IMR-90 (cell line): Measurements from ENCODE around the gene ACTC1. TPM values are rescaled to one million over a fixed set of nuclear protein-coding genes. Genes with fewer than 3 reads are reported as not detected.
A peak's percentile ranks its signal among the peaks of the same experiment; 100 is the strongest.

Experiments used
- ATAC-seq: fragments of 200-7000 bp; cut with Tn5 transposase; 2 replicates; pipeline ENCODE4 v1.9.1; 2020; ENCODE audit warnings: low read depth, mild to moderate bottlenecking, moderate library complexity
- BruUV-seq: library from RNA; stranded (reverse); fragments of 400-500 nt; replicated peaks from 2 replicates; lab custom pipeline; 2021; lab: Mats Ljungman, UMichigan
- CTCF ChIA-PET: fragments of 300-600 bp; formaldehyde crosslinking; extraction: SDS; loops from one replicate; lab custom pipeline; 2021; ENCODE audit warnings: antibody characterized with exemption; lab: Yijun Ruan, JAX
- POLR2A ChIA-PET: fragments of 300-600 bp; sonication (Branson Sonifier 250); formaldehyde crosslinking; loops from one replicate; lab custom pipeline; 2022; ENCODE audit warnings: antibody characterized with exemption; ENCODE audit not compliant: unreplicated experiment; lab: Charles Lee
- DNase-seq: peaks from one replicate; pipeline ENCODE4 v3.0.0; 2013
- H2AFZ ChIP-seq: replicated peaks from 2 replicates; pipeline ENCODE3; 2013; ENCODE audit warnings: low read length, mild to moderate bottlenecking; ENCODE audit not compliant: poor library complexity
- H2AK5ac ChIP-seq: 2 replicates; pipeline ENCODE4 v1.6.1; 2013; ENCODE audit warnings: low read depth, low read length, inconsistent platforms
- H2AK9ac ChIP-seq: replicated peaks from 2 replicates; pipeline ENCODE3; 2013; ENCODE audit warnings: mild to moderate bottlenecking, low read depth, low read length, moderate library complexity; ENCODE audit not compliant: poor library complexity
- H2BK120ac ChIP-seq: 2 replicates; pipeline ENCODE4 v1.6.1; 2013; ENCODE audit warnings: low read depth, low read length, inconsistent platforms
- H2BK15ac ChIP-seq: 3 replicates; pipeline ENCODE4 v1.6.1; 2013; ENCODE audit warnings: low read depth, low read length, inconsistent platforms
- H2BK20ac ChIP-seq: 2 replicates; pipeline ENCODE4 v1.6.1; 2013; ENCODE audit warnings: low read depth, mild to moderate bottlenecking, inconsistent platforms, low read length, moderate library complexity
- H2BK5ac ChIP-seq: 2 replicates; pipeline ENCODE4 v1.6.1; 2013; ENCODE audit warnings: mild to moderate bottlenecking, low read depth, low read length, inconsistent platforms; ENCODE audit not compliant: poor library complexity, severe bottlenecking
- H3K14ac ChIP-seq: replicated peaks from 2 replicates; pipeline ENCODE4 v1.6.1; 2013; ENCODE audit warnings: low read depth, low read length, inconsistent platforms
- H3K18ac ChIP-seq: 2 replicates; pipeline ENCODE4 v1.6.1; 2013; ENCODE audit warnings: low read depth, low read length, control low read depth
- H3K23ac ChIP-seq: 2 replicates; pipeline ENCODE4 v1.6.1; 2013; ENCODE audit warnings: low read depth, low read length, inconsistent platforms
- H3K27ac ChIP-seq: 2 replicates; pipeline ENCODE4 v1.5.1; 2013; ENCODE audit warnings: mild to moderate bottlenecking, control low read depth, low read length; ENCODE audit not compliant: insufficient read depth
- H3K27me3 ChIP-seq: 2 replicates; pipeline ENCODE4 v1.6.1; 2013; ENCODE audit warnings: low read length; ENCODE audit not compliant: control insufficient read depth, insufficient read depth
- H3K36me3 ChIP-seq: 2 replicates; pipeline ENCODE4 v1.6.1; 2013; ENCODE audit warnings: low read length, mixed read lengths; ENCODE audit not compliant: control insufficient read depth, insufficient read depth
- H3K4ac ChIP-seq: 2 replicates; pipeline ENCODE4 v1.6.1; 2013; ENCODE audit warnings: low read depth, low read length, inconsistent platforms
- H3K4me1 ChIP-seq: 2 replicates; pipeline ENCODE4 v1.6.1; 2013; ENCODE audit warnings: low read length, mixed read lengths; ENCODE audit not compliant: control insufficient read depth, insufficient read depth
- H3K4me2 ChIP-seq: 2 replicates; pipeline ENCODE4 v1.6.1; 2013; ENCODE audit warnings: low read depth, mild to moderate bottlenecking, control low read depth, low read length, moderate library complexity
- H3K4me3 ChIP-seq: 2 replicates; pipeline ENCODE4 v1.5.1; 2013; ENCODE audit warnings: low read depth, mild to moderate bottlenecking, control low read depth, low read length, moderate library complexity; ENCODE audit not compliant: insufficient read depth
- H3K56ac ChIP-seq: 2 replicates; pipeline ENCODE4 v1.6.1; 2013; ENCODE audit warnings: low read length, inconsistent platforms; ENCODE audit not compliant: insufficient read depth; ENCODE audit errors: extremely low read depth
- H3K79me1 ChIP-seq, 2 experiments: 2 replicates each; pipeline ENCODE4 v1.6.1; 2013; ENCODE audit warnings: low read length in 2 of 2, inconsistent platforms in 1 of 2, low read depth in 1 of 2
- H3K9ac ChIP-seq: 2 replicates; pipeline ENCODE4 v1.6.1; 2013; ENCODE audit warnings: low read depth, low read length, control low read depth
- H3K9me1 ChIP-seq: 2 replicates; pipeline ENCODE4 v1.6.1; 2013; ENCODE audit warnings: low read length, inconsistent platforms; ENCODE audit not compliant: insufficient read depth
- H3K9me3 ChIP-seq: 2 replicates; pipeline ENCODE4 v1.6.1; 2013; ENCODE audit warnings: low read length; ENCODE audit not compliant: control insufficient read depth, insufficient read depth
- H4K20me1 ChIP-seq: 2 replicates; pipeline ENCODE4 v1.6.1; 2013; ENCODE audit warnings: low read length, inconsistent platforms; ENCODE audit not compliant: insufficient read depth
- H4K5ac ChIP-seq: 2 replicates; pipeline ENCODE4 v1.6.1; 2013; ENCODE audit warnings: mild to moderate bottlenecking, low read depth, low read length, control low read depth
- H4K8ac ChIP-seq, 2 experiments: 2 replicates each; pipeline ENCODE4 v1.6.1; 2013; ENCODE audit warnings: low read depth in 2 of 2, low read length in 2 of 2, control low read depth in 1 of 2, inconsistent platforms in 1 of 2
- H4K91ac ChIP-seq: 2 replicates; pipeline ENCODE4 v1.6.1; 2013; ENCODE audit warnings: low read depth, low read length, inconsistent platforms; ENCODE audit not compliant: insufficient read depth
- CEBPB ChIP-seq: IDR thresholded peaks from 2 replicates; pipeline ENCODE4 v1.6.1; 2012; ENCODE audit warnings: low read depth, low read length, improper control_type of control experiment
- CTCF ChIP-seq: conservative IDR thresholded peaks from 2 replicates; pipeline ENCODE4 v1.5.1; 2012; ENCODE audit warnings: mild to moderate bottlenecking, low read depth, low read length, improper control_type of control experiment
- FOS ChIP-seq: fragments of 150-350 bp; IDR thresholded peaks from 2 replicates; pipeline ENCODE4 v1.6.1; 2016; ENCODE audit warnings: low read depth, low read length
- MAFK ChIP-seq: IDR thresholded peaks from 2 replicates; pipeline ENCODE4 v1.6.1; 2012; ENCODE audit warnings: low read depth, low read length, improper control_type of control experiment
- MAZ ChIP-seq: IDR thresholded peaks from 2 replicates; pipeline ENCODE4 v1.6.1; 2012; ENCODE audit warnings: low read depth, mild to moderate bottlenecking, low read length, improper control_type of control experiment, moderate library complexity, borderline replicate concordance
- NFE2L2 ChIP-seq: fragments of 150-350 bp; IDR thresholded peaks from 2 replicates; pipeline ENCODE4 v1.6.1; 2016; ENCODE audit warnings: low read depth, mild to moderate bottlenecking, low read length
- RCOR1 ChIP-seq: IDR thresholded peaks from 2 replicates; pipeline ENCODE4 v1.6.1; 2012; ENCODE audit warnings: mild to moderate bottlenecking, low read length, improper control_type of control experiment; ENCODE audit not compliant: insufficient replicate concordance
- SMC3 ChIP-seq: fragments of 150-350 bp; IDR thresholded peaks from 2 replicates; pipeline ENCODE4 v1.6.1; 2016; ENCODE audit warnings: low read depth, mild to moderate bottlenecking, antibody characterized with exemption, low read length, moderate library complexity
- USF2 ChIP-seq: fragments of 150-350 bp; IDR thresholded peaks from 2 replicates; pipeline ENCODE4 v1.6.1; 2017; ENCODE audit warnings: mild to moderate bottlenecking, antibody characterized with exemption, low read length, low read depth
- WGBS, 2 experiments: methylation state at CpG; one replicate each; pipeline versions ENCODE4 v1.1.5 to v1.1.7; 2013; ENCODE audit warnings: missing lambda C conversion rate in 2 of 2; ENCODE audit not compliant: insufficient read length in 1 of 2; ENCODE audit errors: extremely low coverage in 2 of 2; 5-methylcytosine and 5-hydroxymethylcytosine counted together
- dilution Hi-C: fragments of 300-500 bp; cut with HindIII; formaldehyde crosslinking; loops from one replicate; pipeline ENCODE4 v1.14.3; 2018; ENCODE audit warnings: low sequenced_read_pairs; ENCODE audit not compliant: unreplicated experiment
- in situ Hi-C: fragments of 300-500 bp; cut with MboI; formaldehyde crosslinking; loops from 3 replicates; pipeline ENCODE4 v1.14.3; 2019; ENCODE audit warnings: low sequenced_read_pairs, inconsistent platforms, mixed read lengths
- intact Hi-C: fragments of 100-400 bp; cut with micrococcal nuclease; formaldehyde crosslinking; loops from 2 replicates; pipeline ENCODE4 v1.10.0; 2022
- polyA plus RNA-seq, 3 experiments: library from polyadenylated mRNA; depleted of rRNA; stranded (reverse); fragments of >200 nt; gene quantifications; 2 replicates each; pipeline ENCODE4 v1.2.3, GENCODE V29; 2012; ENCODE audit warnings: low replicate concordance in 1 of 3
- total RNA-seq: library from RNA; depleted of rRNA; stranded (reverse); fragments of >200 nt; gene quantifications from 2 replicates; pipeline ENCODE4 v1.2.3, GENCODE V29; 2012

Gene ACTC1
- total and polyA plus RNA-seq, 2 of the 4 experiments (the other 2 are of a cell fraction), result 1.1 to 2.8 TPM

- no peaks in the 10 kb centered on the region for H3K36me3 ChIP-seq
- no peak overlapping the region for H3K23ac ChIP-seq
- no peak overlapping the region for H3K27ac ChIP-seq
- H3K4me2 ChIP-seq, result peak overlapping the region; percentile 35; the same call in 1 of the 2 replicates
- TF ChIP-seq CTCF (no peak), FOS (no peak), NFE2L2 (no peak), SMC3 (no peak), MAFK (no peak), RCOR1 (no peak), MAZ (no peak), CEBPB (no peak), USF2 (no peak)
- H3K4ac ChIP-seq, result no peak overlapping the region
- dilution Hi-C loops (no loop called here), in situ Hi-C loops (no loop called here), intact Hi-C loops (no loop called here)
- CTCF ChIA-PET, result no interaction called here
- no peaks in the 10 kb centered on the region for H4K20me1 ChIP-seq
- no peak overlapping the region for H2BK5ac ChIP-seq
- no peak overlapping the region for H2BK20ac ChIP-seq
- H4K91ac ChIP-seq, result no peak overlapping the region
- no peak overlapping the region for H4K5ac ChIP-seq
- no TSS peak for BruUV-seq
- H3K27me3 ChIP-seq, result peaks cover 47% of the 10 kb centered on the region
- no peak overlapping the region for H2BK15ac ChIP-seq
- no peak overlapping the region for H4K8ac ChIP-seq
- H2AK9ac ChIP-seq, result no peak overlapping the region
- no peak for ATAC-seq
- H3K9ac ChIP-seq, result no peak overlapping the region
- H3K79me1 ChIP-seq, result no peaks in the 10 kb centered on the region
- no peak overlapping the region for H3K4me3 ChIP-seq
- H3K18ac ChIP-seq, result no peak overlapping the region
- H2AK5ac ChIP-seq, result no peak overlapping the region
- no CpG with 5 or more reads among the region's 11 CpGs for WGBS, 2 experiments
- no peak overlapping the region for H2AFZ ChIP-seq
- no peak overlapping the region for H3K56ac ChIP-seq
- peaks cover 2% of the 10 kb centered on the region; the same call in 1 of the 2 replicates for H3K4me1 ChIP-seq
- H3K9me3 ChIP-seq, result peaks cover 4% of the 10 kb centered on the region; the same call in 1 of the 2 replicates
- no peak overlapping the region for H2BK120ac ChIP-seq
- no peak for DNase-seq
- H3K9me1 ChIP-seq, result 0 out of 2 replicates have a peak, but pooled peaks cover 3% of the 10 kb centered on the region
- no peak overlapping the region for H3K14ac ChIP-seq
- POLR2A ChIA-PET, result no interaction called here
These were observed 40.0 kb downstream of the ACTC1 start for GRCh38 chr15:34755419-34755773.
